GM12865 (cell line): ENCODE results near the gene TTLL10.

Experiments used
- DNase-seq: peaks from one replicate; pipeline ENCODE4 v3.0.0; 2010; ENCODE audit warnings: low read depth
- H3K4me3 ChIP-seq: 2 replicates; pipeline ENCODE4 v1.5.1; 2011; ENCODE audit warnings: mild to moderate bottlenecking, low read depth, low read length, control low read depth
- CTCF ChIP-seq: IDR thresholded peaks from 2 replicates; pipeline ENCODE4 v1.5.1; 2011; ENCODE audit warnings: low read length, control low read depth, low read depth, inconsistent platforms; ENCODE audit not compliant: insufficient read depth; ENCODE audit errors: missing control alignments

Gene TTLL10

GRCh38 chr1:1196431-1197187, 22.9 kb downstream of the TTLL10 start:
- no peak for TF ChIP-seq CTCF
- DNase-seq, result no peak
- no peak overlapping the region for H3K4me3 ChIP-seq

GRCh38 chr1:1197188-1197500, 23.5 kb downstream of the TTLL10 start:
- DNase-seq, result no peak
- TF ChIP-seq CTCF, result no peak
- no peak overlapping the region for H3K4me3 ChIP-seq

- no peak for TF ChIP-seq CTCF
- H3K4me3 ChIP-seq, result no peak overlapping the region
- no peak for DNase-seq
Observed at GRCh38 chr1:1197551-1198422, 24.1 kb downstream of the TTLL10 start.

GRCh38 chr1:1198423-1199140, 24.9 kb downstream of the TTLL10 start:
- no peak for DNase-seq
- no peak for TF ChIP-seq CTCF
- no peak overlapping the region for H3K4me3 ChIP-seq

GRCh38 chr1:1199141-1199960, 25.7 kb downstream of the TTLL10 start:
- no peak for DNase-seq
- no peak overlapping the region for H3K4me3 ChIP-seq
- no peak for TF ChIP-seq CTCF
